GM18861 (cell line): ENCODE measurements around the gene ACTR3.

Experiments
- ATAC-seq: cut with Tn5 transposase; IDR thresholded peaks from one replicate; pipeline ENCODE4 v1.9.1; 2021; ENCODE audit not compliant: unreplicated experiment

ACTR3 gene

DNA sequence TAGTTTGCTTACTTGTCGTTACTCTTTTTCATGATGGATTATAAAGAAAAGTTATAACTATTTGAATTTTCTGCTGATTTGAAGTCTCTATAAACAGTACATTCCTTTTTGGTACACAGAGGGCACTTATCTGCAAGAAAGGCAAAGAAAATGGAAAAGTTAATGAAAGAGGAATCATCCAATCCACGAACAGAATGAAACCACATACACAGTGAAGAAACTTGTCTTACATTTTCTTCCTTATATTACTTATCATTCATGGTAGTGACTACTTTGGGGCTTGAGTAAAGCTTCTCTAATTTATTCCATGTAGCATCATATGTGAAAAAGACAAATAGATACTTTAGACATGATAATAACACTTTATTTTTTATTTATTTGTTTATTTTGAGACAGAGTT is 14.8 kb upstream of the ACTR3 start:
- no peak for ATAC-seq

DNA sequence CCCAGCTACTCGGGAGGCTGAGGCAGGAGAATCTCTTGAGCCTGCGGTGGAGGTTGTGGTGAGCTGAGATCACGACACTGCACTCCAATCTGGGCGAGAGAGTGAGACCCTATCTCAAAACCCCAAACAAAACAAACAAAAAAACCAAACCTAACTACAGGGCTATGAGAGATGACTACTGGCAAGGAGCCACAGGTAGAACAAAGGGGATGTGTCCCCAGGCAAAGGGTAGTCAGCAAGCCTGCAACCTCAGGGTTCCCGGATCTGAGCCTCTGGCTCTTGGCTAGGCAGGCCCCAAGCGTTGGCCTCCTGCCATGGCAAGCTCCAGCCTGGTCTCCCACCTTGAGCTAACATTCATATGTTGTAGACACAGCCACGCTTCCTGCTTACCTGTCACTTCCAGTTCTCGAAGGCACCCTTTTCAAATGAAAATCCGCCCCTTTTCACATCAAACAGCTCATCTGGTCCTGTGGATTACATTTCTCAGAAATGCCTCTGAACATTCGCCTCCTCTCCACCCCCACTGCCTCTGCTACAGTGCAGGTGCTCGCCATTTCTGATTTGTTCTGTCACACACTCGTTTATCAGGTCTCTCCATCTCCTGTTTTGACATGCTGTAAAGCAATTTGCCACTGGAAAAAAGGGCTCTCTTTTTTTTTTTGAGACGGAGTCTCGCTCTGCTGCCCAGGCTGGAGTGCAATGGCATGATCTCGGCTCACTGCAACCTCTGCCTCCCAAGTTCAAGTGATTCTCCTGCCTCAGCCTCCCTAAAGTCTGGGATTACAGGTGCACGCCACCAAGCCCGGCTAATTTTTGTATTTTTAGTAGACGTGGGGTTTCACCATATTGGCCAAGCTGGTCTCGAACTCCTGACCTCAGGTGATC is 13.1 kb upstream of the ACTR3 start:
- no peak for ATAC-seq

- ATAC-seq: no peak
Observed at GRCh38 chr2:113877711-113878598, 11.9 kb upstream of the ACTR3 start.

DNA sequence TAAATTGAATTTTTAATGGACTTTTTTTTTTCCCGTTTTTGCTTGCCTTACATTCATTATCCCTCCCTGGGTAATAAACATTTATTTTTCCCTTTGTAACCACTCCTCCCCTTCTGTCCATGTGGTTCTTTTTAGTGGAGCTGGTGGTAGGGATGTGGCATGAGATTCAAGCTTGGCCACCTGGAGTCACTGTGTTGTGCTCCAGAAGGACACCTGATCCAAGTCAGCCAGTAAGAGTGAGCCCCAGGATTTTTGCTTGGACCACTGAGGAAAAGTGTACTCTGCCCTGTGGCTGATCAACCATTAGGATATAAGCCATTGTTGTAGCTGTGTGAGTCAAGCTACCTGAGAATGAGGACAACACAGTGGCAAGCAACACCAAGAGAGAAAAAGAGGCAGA is 11.1 kb upstream of the ACTR3 start:
- ATAC-seq: no peak

GRCh38 chr2:113879457-113879856 is 10.4 kb upstream of the ACTR3 start:
- no peak for ATAC-seq

GRCh38 chr2:113886479-113887008 is 3.3 kb upstream of the ACTR3 start:
- ATAC-seq: peak; percentile 74

GRCh38 chr2:113887009-113887792 is 2.7 kb upstream of the ACTR3 start:
- no peak for ATAC-seq

DNA sequence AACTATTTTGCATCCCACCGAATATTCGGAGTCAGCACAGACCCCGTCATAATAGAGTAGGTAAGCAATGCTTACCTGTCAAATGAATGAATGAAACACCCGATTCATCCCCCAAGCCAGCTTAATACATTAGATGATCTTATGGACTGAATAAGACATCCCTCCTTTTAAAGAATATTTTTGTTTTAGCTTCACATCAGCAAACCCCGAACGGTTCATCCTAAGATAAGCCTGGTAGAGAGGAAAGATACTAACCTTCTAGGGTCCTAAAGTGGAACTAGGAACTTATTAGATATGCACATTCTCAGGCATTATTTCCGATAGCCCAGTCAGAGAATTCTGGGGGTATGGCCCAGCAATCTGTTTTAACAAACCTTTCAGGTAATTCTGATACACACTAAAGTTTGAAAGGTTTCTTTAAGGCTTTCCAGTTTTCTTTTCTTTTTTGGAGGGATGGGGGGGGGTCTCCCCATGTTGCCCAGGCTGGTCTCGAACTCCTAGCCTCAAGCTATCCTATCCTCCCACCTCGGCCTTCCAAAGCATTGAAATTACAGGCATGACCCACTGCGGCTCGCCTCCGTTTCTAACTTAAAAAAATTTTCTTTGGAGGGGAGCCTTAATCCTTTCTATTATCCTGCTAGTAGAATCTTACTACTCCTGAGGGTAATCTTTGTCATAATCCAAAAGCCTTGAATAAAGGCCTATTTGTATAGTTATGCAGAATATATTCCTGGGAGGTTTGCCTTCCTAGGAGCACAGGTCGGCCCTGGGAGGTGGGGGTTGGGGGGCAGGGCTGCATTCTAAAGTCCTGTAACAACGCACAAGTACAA is 1.0 kb upstream of the ACTR3 start:
- no peak for ATAC-seq

- peak; percentile 31 for ATAC-seq
Observed at GRCh38 chr2:113890253-113891235, 655 bp downstream of the ACTR3 start.

DNA sequence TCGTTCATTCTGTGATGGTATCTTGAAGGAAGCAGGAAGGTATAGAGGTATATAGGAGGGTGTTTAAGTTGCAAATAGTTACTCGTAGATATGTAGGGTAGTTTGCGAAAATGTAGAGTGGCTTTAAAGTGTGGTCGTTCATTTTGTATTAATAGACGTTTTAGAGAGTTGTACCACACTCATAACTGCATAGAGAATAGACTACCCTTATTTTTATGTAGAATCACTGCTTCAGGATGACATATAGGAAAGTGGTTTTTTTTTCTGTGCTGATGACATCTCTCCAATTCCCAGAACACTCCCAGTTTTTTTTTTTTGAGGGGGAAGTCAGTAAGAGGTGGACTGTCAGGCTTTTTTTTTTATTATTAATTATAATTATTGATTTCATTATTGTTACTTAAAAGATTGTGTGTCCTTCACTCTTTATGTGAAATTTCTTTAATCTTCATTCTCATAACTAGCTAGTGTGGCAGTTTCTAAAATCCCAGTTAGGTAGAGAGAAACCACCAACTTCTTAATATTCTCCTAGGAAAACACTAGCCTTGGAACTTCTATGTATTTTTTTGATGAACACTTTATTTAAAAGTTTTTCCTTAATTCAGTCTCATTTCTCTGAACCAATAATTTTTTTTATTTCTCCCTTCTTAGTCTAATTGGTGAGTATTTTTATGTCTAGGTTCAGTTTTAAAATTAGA is 1.5 kb downstream of the ACTR3 start:
- no peak for ATAC-seq

GRCh38 chr2:113892004-113892710 is 2.3 kb downstream of the ACTR3 start:
- no peak for ATAC-seq

DNA sequence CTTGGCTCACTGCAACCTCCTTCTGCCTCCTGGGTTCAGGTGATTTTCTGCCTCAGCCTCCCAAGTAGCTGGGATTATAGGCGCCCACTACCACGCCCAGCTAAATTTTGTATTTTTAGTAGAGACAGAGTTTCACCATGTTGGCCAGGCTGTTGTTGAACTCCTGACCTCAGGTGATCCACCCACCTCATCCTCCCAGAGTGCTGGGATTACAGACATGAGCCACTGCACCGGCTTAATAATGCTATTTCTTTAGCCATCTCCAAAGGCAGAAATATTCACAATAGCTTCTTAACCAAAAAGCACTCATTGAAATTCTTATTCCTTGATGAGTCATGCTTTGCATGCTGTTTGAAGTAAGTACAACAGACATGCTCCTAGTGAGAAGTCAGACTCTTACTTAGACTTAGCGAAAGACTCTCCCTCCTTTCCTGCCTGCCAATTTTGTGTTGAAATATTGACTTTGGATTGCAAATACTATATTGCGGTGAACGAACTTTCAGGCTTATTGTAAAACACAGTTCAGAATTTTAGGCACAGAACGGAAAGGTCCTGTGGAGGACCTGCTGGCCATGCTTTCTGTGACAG is 4.4 kb downstream of the ACTR3 start:
- no peak for ATAC-seq

DNA sequence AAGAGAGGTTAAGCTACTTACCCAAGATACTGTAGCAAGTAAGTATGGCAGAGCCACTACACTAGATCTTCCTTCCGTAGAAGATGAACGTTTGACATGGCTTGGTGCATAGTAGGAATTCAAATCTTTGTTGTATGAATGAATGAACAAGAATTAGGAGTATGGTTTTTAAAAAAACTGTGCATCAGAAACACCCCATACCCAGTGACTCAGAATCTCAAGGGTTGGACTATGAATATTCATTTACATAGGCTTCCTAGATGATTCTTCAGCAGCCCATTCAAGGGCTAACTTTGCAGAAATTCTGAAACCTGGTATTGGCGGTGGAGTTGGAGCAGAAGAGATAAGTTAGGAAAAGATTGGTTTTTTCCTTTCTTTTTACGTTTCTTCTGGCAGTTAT is 5.4 kb downstream of the ACTR3 start:
- no peak for ATAC-seq

- no peak for ATAC-seq
Observed at GRCh38 chr2:113895819-113896563, 6.1 kb downstream of the ACTR3 start.

- no peak for ATAC-seq
Observed at GRCh38 chr2:113896791-113897190, 6.9 kb downstream of the ACTR3 start.

DNA sequence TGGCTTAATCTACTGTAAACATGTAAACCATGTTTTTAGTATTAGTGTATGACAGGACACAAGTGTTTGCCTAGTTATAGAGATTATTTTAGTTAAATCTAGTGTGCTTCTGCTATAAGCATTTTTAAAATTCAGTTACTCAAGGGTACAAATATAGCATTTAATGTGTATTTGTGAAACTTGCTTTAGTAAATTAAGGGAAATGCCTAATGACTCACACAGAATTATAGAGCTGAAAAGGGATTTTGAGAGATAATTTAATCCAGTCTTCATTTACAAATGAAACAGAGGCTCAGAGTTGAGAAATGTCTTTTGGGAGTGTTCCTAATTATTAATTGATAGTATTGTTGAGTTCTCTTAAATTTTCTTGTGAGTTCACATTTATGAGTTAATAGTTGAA is 8.2 kb downstream of the ACTR3 start:
- no peak for ATAC-seq

GRCh38 chr2:113899166-113899565 is 9.3 kb downstream of the ACTR3 start:
- no peak for ATAC-seq
